HEK293 (cell line): ENCODE data around the gene DSG2.

Experiments
- CTCF ChIA-PET: fragments of 350-600 bp; formaldehyde crosslinking; extraction: SDS; loops from one replicate; lab custom pipeline; 2021; ENCODE audit warnings: antibody characterized with exemption; lab: Yijun Ruan, JAX
- POLR2A ChIA-PET: fragments of 300-600 bp; formaldehyde crosslinking; extraction: SDS; loops from one replicate; lab custom pipeline; 2020; ENCODE audit warnings: antibody characterized with exemption, inconsistent platforms; lab: Yijun Ruan, JAX
- H3K27ac ChIP-seq: fragments of 200-500 bp; sonication (Bioruptor generic); 2 replicates; pipeline ENCODE4 v1.5.1; 2014; ENCODE audit warnings: low read depth, low read length, control low read depth, inconsistent platforms; ENCODE audit errors: extremely low read depth
- H3K36me3 ChIP-seq, 2 experiments: fragments of 200-500 bp in 1 of 2; sonication (Bioruptor generic) in 1 of 2; 1 replicate in 1 of 2; 2 replicates in 1 of 2; pipeline ENCODE4 v1.5.1; 2014 to 2017; ENCODE audit warnings: inconsistent platforms in 2 of 2, low read length in 2 of 2; ENCODE audit not compliant: control insufficient read depth in 2 of 2, insufficient read depth in 1 of 2
- H3K4me1 ChIP-seq: fragments of 200-500 bp; sonication (Bioruptor generic); 2 replicates; pipeline ENCODE4 v1.5.1; 2014; ENCODE audit warnings: mild to moderate bottlenecking, low read length, inconsistent platforms; ENCODE audit not compliant: control insufficient read depth, insufficient read depth
- H3K4me3 ChIP-seq: 2 replicates; pipeline ENCODE4 v1.5.1; 2011; ENCODE audit warnings: low read depth, mild to moderate bottlenecking, control low read depth, low read length, moderate library complexity
- H3K9me3 ChIP-seq: fragments of 200-500 bp; sonication (Bioruptor generic); 2 replicates; pipeline ENCODE4 v1.5.1; 2014; ENCODE audit warnings: low read depth, low read length, inconsistent platforms; ENCODE audit not compliant: control insufficient read depth, insufficient read depth
- GLI2 ChIP-seq: fragments of 450-650 bp; formaldehyde crosslinking; IDR thresholded peaks from 2 replicates; pipeline ENCODE4; 2017; ENCODE audit warnings: missing biosample characterization, missing genetic modification characterization, low read depth, borderline replicate concordance
- HOXD13 ChIP-seq: sonication (generic); formaldehyde crosslinking; IDR thresholded peaks from 2 replicates; pipeline ENCODE4 v1.8.0; 2022; ENCODE audit warnings: missing genetic modification reagents, borderline replicate concordance
- PRDM6 ChIP-seq: fragments of 450-650 bp; formaldehyde crosslinking; IDR thresholded peaks from 2 replicates; pipeline ENCODE4 v1.5.1; 2017; ENCODE audit warnings: missing biosample characterization, missing genetic modification characterization
- REST ChIP-seq: fragments of 450-650 bp; formaldehyde crosslinking; IDR thresholded peaks from 2 replicates; pipeline ENCODE4 v1.5.1; 2016; ENCODE audit warnings: missing biosample characterization, missing genetic modification characterization
- SCRT1 ChIP-seq: fragments of 450-650 bp; formaldehyde crosslinking; IDR thresholded peaks from 2 replicates; pipeline ENCODE4 v1.5.1; 2016; ENCODE audit warnings: missing biosample characterization, missing genetic modification characterization, borderline replicate concordance
- TCF7L2 ChIP-seq: IDR thresholded peaks from 2 replicates; pipeline ENCODE4 v1.6.1; 2011; ENCODE audit warnings: low read depth, mild to moderate bottlenecking, inconsistent platforms, low read length, moderate library complexity, borderline replicate concordance
- YY2 ChIP-seq: fragments of 450-650 bp; formaldehyde crosslinking; IDR thresholded peaks from 2 replicates; pipeline ENCODE4 v1.5.1; 2016; ENCODE audit warnings: missing biosample characterization, missing genetic modification characterization
- ZBTB1 ChIP-seq: fragments of 450-650 bp; formaldehyde crosslinking; IDR thresholded peaks from 2 replicates; pipeline ENCODE4 v1.5.1; 2016; ENCODE audit warnings: missing biosample characterization, missing genetic modification characterization
- ZNF19 ChIP-seq: fragments of 450-650 bp; formaldehyde crosslinking; IDR thresholded peaks from 2 replicates; pipeline ENCODE4; 2016; ENCODE audit warnings: missing biosample characterization, missing genetic modification characterization, low read depth
- ZNF214 ChIP-seq: fragments of 450-650 bp; formaldehyde crosslinking; IDR thresholded peaks from 2 replicates; pipeline ENCODE4 v1.5.1; 2017; ENCODE audit warnings: missing biosample characterization, mild to moderate bottlenecking, missing genetic modification characterization, borderline replicate concordance
- ZNF221 ChIP-seq: fragments of 450-650 bp; formaldehyde crosslinking; IDR thresholded peaks from 2 replicates; pipeline ENCODE4 v1.5.1; 2017; ENCODE audit warnings: missing biosample characterization, missing genetic modification characterization, borderline replicate concordance
- ZNF23 ChIP-seq: fragments of 450-650 bp; formaldehyde crosslinking; IDR thresholded peaks from 2 replicates; pipeline ENCODE4 v1.5.1; 2016; ENCODE audit warnings: missing biosample characterization, missing genetic modification characterization, borderline replicate concordance
- ZNF292 ChIP-seq: fragments of 450-650 bp; formaldehyde crosslinking; IDR thresholded peaks from 2 replicates; pipeline ENCODE4 v1.5.1; 2016; ENCODE audit warnings: low read depth, missing biosample characterization, missing genetic modification characterization, borderline replicate concordance
- ZNF311 ChIP-seq: fragments of 450-650 bp; formaldehyde crosslinking; IDR thresholded peaks from 2 replicates; pipeline ENCODE4 v1.5.1; 2017; ENCODE audit warnings: missing biosample characterization, missing genetic modification characterization, borderline replicate concordance
- ZNF416 ChIP-seq: fragments of 450-650 bp; formaldehyde crosslinking; IDR thresholded peaks from 2 replicates; pipeline ENCODE4 v1.5.1; 2016; ENCODE audit warnings: missing biosample characterization, missing genetic modification characterization
- ZNF48 ChIP-seq: fragments of 450-650 bp; formaldehyde crosslinking; IDR thresholded peaks from 2 replicates; pipeline ENCODE4 v1.5.1; 2016; ENCODE audit warnings: missing biosample characterization, missing genetic modification characterization
- ZNF580 ChIP-seq: fragments of 450-650 bp; formaldehyde crosslinking; IDR thresholded peaks from 2 replicates; pipeline ENCODE4 v1.5.1; 2016; ENCODE audit warnings: missing biosample characterization, missing genetic modification characterization
- ZNF624 ChIP-seq: fragments of 450-650 bp; formaldehyde crosslinking; IDR thresholded peaks from 2 replicates; pipeline ENCODE4 v1.5.1; 2017; ENCODE audit warnings: missing biosample characterization, missing genetic modification characterization
- ZNF670 ChIP-seq: fragments of 450-650 bp; formaldehyde crosslinking; IDR thresholded peaks from 2 replicates; pipeline ENCODE4 v1.5.1; 2016; ENCODE audit warnings: missing biosample characterization, missing genetic modification characterization, low read depth
- ZNF677 ChIP-seq: fragments of 450-650 bp; IDR thresholded peaks from 2 replicates; pipeline ENCODE4 v1.5.0; 2018; ENCODE audit warnings: missing biosample characterization, mild to moderate bottlenecking, missing genetic modification characterization, moderate library complexity
- ZNF777 ChIP-seq: fragments of 450-650 bp; formaldehyde crosslinking; IDR thresholded peaks from 2 replicates; pipeline ENCODE4 v1.5.1; 2017; ENCODE audit warnings: missing biosample characterization, missing genetic modification characterization, borderline replicate concordance
- ZSCAN23 ChIP-seq: fragments of 450-650 bp; formaldehyde crosslinking; IDR thresholded peaks from 2 replicates; pipeline ENCODE4 v1.5.1; 2016; ENCODE audit warnings: missing biosample characterization, missing genetic modification characterization
- ZSCAN5A ChIP-seq: fragments of 450-650 bp; formaldehyde crosslinking; IDR thresholded peaks from 2 replicates; pipeline ENCODE4 v1.5.1; 2016; ENCODE audit warnings: missing biosample characterization, missing genetic modification characterization

The DSG2 gene

GRCh38 chr18:31509571-31509970 lies 11.6 kb downstream of the DSG2 start (continued):
- no peak for TF ChIP-seq ZNF777 (tag by site-specific recombination)
- TF ChIP-seq ZNF677 (tag by site-specific recombination) = no peak
- no peak for TF ChIP-seq ZNF670
- no peak for TF ChIP-seq ZNF292 (tag by site-specific recombination)

GRCh38 chr18:31510319-31510718 lies 12.3 kb downstream of the DSG2 start:
- no peaks in the 10 kb centered on the region for H3K9me3 ChIP-seq
- CTCF ChIA-PET = interaction anchor here (0.7 to 1.0 kb wide), 4 partner anchors 37 to 265 kb away, joined by 3 to 4 read pairs (median 4); no protein-coding TSS in a partner anchor
- no peak overlapping the region for H3K4me3 ChIP-seq
- TF ChIP-seq ZNF624 (no peak), PRDM6 (no peak), SCRT1 (tag by site-specific recombination) (no peak), ZBTB1 (tag by site-specific recombination) (no peak), ZNF48 (tag by site-specific recombination) (no peak), ZSCAN23 (no peak), ZNF311 (tag by site-specific recombination) (no peak), ZNF580 (tag by site-specific recombination) (no peak), TCF7L2 (no peak), REST (no peak), ZSCAN5A (tag by site-specific recombination) (no peak), ZNF214 (tag by site-specific recombination) (no peak), ZNF221 (tag by site-specific recombination) (no peak), ZNF416 (tag by site-specific recombination) (no peak), GLI2 (tag by site-specific recombination) (no peak), ZNF292 (tag by site-specific recombination) (no peak), ZNF19 (tag by site-specific recombination) (no peak), ZNF23 (tag by site-specific recombination) (no peak), HOXD13 (no peak), YY2 (tag by site-specific recombination) (no peak)
- TF ChIP-seq, all 188 proteins: peak for 0
- Histone ChIP-seq H3K4me1 (peaks cover 3% of the 10 kb centered on the region; the same call in 1 of the 2 replicates), H3K27ac (no peak overlapping the region), H3K36me3 (peaks cover 0 to 4% of the 10 kb centered on the region in 2 experiments; a peak in 1 of 3 replicates)
- POLR2A ChIA-PET = no interaction called here
